PC-3 (cell line): ENCODE results near the gene CHI3L2.

ENCODE experiments used
- EZH2phosphoT487 ChIP-seq: fragments of 300-600 bp; sonication (generic); IDR thresholded peaks from 2 replicates; pipeline ENCODE4 v1.6.1; 2018; ENCODE audit warnings: mild to moderate bottlenecking, antibody characterized with exemption, low read length, borderline replicate concordance
- TF ChIP-seq, protein P1 (sequence below): fragments of 300-600 bp; sonication (generic); conservative IDR thresholded peaks from 2 replicates; pipeline ENCODE4 v1.5.1; 2017; ENCODE audit warnings: antibody characterized with exemption, low read depth, mild to moderate bottlenecking, low read length

DNA sequence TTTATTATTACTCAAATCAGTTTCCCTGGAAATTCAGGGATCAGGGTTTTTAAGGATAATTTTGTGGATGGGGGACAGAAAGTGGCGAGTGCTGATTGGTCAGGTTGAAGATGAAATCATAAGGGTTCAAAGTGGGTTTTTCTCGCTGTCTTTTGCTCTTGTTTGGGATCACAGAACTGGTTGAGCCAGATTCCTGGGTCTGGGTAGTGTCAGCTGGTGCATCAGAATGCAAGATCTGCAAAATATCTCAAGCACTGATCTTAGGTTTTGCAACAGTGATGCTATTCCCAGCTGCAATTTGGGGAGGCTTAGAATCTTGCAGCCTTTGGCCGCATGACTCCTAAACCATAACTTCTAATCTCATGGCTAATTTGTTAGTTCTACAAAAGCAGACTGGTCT, 9.3 kb downstream of the CHI3L2 start:
- TF ChIP-seq, protein P1, sequence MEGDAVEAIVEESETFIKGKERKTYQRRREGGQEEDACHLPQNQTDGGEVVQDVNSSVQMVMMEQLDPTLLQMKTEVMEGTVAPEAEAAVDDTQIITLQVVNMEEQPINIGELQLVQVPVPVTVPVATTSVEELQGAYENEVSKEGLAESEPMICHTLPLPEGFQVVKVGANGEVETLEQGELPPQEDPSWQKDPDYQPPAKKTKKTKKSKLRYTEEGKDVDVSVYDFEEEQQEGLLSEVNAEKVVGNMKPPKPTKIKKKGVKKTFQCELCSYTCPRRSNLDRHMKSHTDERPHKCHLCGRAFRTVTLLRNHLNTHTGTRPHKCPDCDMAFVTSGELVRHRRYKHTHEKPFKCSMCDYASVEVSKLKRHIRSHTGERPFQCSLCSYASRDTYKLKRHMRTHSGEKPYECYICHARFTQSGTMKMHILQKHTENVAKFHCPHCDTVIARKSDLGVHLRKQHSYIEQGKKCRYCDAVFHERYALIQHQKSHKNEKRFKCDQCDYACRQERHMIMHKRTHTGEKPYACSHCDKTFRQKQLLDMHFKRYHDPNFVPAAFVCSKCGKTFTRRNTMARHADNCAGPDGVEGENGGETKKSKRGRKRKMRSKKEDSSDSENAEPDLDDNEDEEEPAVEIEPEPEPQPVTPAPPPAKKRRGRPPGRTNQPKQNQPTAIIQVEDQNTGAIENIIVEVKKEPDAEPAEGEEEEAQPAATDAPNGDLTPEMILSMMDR, result no peak
- TF ChIP-seq EZH2phosphoT487, result no peak
